Hypothalamus (tissue), 51 donors: ENCODE data around the gene MACROD2.

ENCODE experiments used
- DNase-seq, 51 donors: peaks; one replicate each; lab custom pipeline; 2025; lab: John Stamatoyannopoulos, UW

MACROD2 gene

DNA sequence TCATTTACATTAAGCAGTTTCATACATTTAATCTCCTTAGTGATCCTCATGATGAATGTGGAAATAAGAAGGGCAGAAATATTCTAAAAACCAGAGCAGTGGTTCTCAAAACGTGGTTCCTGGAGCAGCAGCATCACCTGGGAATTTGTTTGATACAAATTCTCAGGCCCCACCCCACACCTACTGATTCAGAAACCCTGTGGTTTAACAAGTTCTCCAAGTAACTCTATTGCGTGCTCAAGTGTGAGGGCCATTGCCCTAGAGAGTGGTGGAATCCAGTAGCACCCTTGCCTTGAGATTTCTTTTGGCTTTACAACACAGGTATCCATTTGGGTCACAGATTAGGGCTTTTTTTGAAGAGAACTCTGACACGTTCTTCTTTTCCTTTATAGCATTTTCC, 696.7 kb downstream of the MACROD2 start:
- DNase-seq, result no peak

DNA sequence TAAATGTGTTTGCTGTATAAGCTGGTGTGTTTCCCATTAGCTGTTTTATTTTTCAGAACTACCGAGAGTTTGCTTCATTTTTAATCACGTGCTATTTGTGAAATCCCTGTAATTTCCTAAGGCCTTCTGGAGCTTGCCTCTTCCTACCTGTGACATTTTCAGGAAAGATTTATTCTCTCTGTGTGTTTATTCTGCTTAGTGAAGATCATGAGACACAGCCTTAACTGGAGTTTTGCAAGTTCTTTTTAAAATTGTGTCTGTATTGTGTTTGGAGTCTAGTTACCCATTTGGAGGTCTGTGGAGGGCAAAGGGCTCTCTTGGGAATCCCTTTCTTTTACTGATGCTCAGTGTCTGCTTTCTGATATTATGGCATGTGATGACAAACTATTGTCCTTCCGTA, 701.2 kb downstream of the MACROD2 start:
- DNase-seq, result no peak

DNA sequence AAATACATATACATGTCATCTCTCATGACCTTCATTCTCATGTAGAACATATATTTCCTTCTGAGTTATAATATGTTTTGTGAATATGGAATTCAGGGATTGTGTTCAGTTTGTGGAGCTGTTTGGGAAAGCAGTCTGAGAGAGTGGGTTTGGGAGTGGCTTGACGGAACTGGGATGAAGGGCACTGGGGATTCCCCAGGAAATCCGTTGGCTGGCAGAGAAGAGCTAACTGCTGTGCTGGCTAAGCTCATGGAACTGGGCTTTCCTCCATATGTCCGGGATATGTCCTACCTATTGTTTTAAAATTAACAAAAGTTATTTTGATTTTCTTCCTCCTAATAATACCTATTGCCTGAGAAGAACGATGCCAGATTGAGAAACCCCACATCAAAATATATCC, 701.6 kb downstream of the MACROD2 start:
- DNase-seq, result no peak

DNA sequence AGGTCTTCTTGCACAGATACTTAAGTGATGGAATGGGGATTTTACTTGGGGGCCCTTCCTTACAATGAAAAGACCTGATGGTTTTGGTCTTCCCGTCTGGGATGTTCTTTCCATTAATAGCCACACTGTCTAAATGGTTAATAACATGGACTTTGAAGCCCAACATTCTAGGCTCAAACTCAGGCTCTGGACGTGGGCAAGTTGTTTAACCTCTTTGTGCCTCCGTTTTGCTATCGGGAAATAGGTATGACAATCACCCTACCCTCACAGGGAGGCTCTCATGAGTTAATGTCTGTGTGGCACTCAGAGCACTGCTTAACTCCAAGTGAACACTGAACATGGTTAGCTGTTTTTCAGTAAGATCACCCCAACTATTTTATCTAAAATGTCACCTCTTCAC, 702.8 kb downstream of the MACROD2 start:
- no peak for DNase-seq

DNA sequence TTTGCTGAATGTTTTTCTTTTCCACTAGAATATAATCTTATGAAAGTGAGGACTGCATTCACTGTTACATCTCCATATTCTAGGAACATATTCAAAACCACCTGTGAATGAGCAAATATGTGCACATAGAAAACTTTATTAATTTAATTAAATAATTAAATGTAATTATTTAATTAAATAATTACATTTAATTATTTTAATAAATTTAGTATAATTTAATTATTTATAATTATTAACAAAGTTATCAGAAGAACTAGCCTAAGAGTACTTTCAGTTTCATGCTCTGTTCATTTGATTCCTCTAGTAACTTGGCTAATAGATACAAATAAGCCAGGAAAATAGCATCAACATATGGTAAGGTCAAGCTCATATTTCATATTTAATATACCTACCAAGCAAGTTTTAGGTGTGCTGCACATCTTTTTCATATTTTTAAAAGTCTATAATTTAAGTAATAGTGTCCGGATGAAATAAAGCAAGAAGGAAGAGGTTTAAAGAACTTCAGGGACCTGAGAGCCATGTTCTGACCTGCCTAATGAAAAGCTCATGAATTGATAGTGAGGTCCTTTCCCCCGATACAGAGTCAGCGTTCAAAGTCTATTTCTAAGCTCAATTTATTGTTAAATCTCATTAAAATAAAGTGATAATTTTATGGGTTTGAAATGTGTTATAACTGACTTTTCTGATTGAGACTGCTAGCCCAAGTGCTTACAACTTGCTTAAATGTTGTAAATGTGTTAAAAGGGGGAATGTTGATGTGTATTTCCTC, 703.5 kb downstream of the MACROD2 start:
- no peak for DNase-seq

DNA sequence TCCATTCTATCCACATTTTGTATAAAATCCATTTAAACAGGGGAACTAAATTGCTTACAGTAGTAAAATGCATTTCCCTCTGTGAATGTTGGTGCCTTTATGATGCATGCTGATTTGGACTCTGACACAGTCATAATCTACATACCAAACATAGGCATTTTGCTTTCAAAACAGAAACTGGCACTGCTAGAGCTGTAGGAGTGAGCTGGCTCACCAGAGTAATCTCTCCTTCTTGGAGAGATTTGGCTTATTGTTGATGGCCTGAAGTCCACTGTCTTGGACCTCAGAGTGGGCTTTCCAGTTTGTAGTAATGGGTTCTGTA, 705.3 kb downstream of the MACROD2 start:
- no peak for DNase-seq

DNA sequence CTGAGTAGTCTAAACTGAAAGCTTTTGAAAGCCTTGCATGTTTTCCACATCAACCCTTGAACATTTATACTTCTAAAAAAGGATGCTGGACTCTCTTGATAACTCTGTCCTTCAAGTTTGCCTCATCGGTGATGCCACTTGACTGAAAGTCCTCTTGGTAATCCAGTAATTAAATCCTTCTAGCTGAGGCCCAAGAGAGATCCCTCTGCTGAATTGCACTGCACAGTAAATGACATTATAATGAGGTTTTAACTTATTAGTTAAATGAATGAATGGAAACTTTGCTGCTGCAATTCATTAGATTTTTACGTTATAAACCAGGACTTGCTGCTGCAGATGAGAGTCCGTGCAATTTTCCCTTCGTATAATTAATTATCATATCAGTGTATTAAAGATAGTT, 706.0 kb downstream of the MACROD2 start:
- no peak for DNase-seq

DNA sequence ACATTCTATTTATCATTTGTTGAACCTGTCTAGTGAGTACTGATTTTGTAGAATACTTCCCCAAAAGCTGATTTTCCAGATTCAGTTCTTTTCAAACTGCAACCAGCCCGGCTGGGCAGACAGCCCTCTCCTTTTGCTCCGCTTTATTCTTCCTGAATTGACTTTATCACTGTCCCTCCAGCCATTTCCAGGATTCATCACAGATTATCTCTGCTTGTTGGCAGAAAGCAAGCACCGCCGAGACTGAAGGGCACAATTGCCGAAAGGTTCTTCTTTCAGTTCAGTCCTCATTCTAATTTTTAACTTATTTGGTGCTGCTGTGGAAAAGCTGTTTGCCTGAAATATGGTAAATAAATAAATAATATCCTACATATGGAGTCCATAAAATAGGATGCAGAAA, 711.2 kb downstream of the MACROD2 start:
- DNase-seq, result no peak

DNA sequence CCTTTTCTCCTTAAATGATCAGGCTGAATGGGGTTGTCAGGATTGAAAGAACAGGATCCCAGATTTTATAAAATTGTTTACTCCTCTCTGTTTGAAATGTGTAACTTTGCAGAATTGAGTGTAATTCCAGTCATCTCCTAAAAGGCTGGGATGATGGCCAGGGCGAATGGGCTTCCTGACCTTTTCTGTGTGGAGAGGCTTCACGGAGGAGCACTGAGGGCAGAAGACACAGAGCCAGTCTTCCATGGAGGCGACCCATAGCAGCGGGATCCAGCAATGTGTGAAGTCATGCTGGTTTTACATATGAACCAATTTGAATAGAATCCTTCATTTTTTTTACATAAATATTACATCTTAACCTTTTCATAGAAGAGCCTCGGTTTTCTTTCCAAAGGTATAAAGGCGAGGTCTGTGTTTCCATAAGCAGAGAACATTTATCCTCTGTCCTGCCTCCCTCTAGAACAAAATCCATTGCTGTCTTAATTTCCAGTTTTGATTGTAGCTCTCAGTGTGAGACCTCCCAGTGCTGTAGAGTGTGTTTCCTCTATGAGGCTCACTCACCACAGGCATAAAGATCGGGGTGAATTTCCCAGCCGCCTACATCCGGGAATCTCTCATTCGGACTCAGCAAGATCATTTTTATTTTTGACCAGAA, 711.8 kb downstream of the MACROD2 start:
- DNase-seq, result no peak

DNA sequence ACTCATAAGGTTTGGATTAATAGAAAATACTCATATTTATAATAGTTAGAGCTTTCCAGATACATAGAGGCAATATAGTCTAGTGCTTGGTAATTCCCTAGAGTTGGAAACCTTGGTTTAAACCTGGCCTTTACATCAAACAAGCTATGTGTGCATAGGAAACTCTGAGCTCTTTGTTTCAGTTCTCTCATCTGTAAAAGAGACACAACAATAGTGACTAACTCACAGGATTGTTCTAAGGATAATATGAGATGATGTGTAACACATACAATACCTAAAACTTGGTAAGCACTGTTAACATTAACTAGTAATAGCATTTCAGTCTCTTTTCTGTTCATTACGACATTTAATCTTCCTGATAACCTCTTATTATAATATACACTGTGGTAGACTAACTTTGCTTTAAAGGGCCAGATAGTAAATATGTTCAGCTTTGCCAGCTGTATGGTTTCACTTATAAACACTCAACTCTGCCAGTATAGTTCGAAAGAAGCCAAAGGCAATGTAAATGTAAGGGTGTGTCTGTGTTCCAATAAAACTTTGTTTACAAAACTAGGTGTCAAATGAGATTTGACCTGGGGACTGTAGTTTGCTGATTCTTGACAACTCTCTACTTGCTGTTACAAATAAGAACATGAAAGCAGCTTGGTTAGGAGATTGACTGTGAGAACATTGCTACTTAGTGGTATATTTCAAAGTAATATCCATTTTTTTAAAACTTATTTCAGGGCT, 712.7 kb downstream of the MACROD2 start:
- no peak for DNase-seq

DNA sequence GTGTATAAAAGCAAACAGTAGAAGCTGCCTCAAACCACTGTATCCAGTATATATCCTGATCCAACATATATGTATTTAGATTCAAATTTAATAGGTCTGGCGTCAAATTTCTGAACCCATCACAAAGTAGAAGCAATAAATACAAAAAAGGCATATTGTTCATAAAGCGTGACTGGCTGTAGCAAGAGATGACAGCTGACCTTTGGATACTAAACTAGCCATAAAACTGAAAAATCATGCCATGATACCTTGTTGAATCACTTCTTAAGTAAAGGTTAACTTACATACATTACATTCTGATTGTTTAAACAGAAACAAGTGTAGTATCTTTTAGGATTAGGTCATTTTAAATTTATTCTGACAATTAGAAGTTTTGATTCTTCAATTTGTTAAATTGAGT, 714.1 kb downstream of the MACROD2 start:
- DNase-seq, result no peak

DNA sequence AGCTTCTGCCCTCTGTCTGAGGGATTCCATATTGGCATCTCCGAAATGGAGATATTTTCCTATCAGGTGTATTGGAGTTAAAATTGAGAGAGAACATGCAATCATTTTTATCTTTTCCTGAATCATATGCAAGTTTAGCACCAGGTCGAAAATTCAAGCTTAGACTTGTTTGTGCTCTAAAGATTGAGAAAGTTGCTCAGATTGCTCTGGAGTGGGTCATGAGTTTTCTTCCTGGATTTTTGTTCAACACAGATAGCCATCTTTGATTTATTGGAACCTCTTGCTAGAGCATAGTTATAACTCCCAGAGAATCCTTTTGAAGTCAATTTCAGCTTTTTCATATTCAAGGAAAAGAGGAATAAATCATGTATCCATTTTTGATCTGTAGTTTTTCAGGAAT, 715.6 kb downstream of the MACROD2 start:
- no peak for DNase-seq

DNA sequence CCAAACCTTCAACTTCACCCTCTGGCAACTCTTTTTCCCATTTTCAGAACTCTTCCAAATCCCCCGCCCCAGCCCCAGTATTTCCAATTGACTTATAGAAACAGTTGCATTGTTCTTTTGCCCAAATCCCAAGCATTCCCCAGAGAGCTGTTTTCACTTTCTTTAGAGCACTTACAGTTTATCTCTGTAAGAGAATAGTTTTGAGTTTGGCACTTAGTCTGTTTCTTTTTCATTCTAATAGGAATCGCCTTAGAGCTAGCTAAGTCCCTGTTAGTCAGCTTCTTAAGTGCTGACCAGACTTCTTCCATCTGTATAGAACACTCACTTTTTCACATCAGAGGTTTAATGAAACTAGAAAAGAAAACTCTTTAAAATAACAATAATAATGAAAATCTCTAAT, 716.3 kb downstream of the MACROD2 start:
- no peak for DNase-seq

DNA sequence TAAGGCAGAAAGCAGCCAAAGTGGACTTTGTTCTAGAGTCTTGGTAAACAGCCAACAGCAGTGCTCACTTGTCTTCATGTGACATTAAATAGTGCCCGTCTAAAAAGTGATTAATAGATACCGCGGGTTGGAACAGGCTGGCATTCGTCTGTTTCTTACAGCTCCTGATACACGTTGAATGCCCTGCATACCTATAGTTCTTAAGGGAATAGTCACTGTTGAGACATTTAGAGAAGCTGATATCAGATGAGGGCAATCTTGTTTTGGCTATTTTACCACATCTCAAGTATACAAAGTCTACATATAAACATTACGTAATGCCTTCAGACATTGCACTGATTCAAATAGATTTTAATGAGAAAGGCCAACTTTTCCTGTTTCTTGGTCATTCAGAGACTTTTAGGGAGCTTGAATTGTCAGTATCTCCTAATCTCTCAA, 717.0 kb downstream of the MACROD2 start:
- no peak for DNase-seq

DNA sequence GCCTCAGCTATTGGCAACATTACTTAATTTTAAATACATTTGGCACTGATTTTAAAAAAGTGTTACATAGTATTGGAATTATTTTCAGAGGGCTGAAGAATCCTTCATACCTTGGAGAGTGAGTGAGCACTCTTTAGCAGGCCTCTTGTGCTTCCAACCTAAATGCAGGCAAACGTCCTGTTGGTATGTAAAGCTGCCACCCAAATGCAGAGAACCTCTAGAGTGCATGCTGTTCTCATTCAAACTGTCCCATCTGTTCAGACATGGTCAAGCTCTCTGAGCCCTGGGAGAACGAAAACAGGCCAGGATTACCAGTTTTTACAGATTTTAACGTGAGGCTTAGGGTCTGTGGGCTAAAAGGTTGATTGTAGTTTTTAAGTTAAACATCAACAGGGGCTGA, 720.1 kb downstream of the MACROD2 start:
- no peak for DNase-seq

DNA sequence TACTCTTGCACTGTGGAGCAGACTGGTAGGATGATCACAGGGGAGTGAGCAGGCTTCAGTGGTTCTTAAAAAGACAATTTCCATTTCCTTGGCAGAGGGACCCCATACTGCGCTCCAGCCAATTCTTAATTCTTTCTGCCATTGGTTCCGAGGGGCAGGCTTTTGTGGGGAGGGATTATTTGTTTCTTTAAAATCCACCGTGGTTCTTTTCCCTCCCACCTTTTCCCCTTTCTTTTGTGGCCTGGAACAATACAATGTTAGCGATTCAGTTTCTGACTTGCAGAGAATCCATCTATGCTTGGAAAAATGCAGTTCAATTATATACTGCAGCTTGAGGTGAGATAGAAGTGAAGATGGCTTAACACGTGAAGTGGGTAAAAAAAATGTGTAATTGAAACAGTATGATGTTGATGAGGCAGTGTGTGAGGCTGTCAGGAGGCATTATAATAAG, 721.1 kb downstream of the MACROD2 start:
- DNase-seq, result no peak

DNA sequence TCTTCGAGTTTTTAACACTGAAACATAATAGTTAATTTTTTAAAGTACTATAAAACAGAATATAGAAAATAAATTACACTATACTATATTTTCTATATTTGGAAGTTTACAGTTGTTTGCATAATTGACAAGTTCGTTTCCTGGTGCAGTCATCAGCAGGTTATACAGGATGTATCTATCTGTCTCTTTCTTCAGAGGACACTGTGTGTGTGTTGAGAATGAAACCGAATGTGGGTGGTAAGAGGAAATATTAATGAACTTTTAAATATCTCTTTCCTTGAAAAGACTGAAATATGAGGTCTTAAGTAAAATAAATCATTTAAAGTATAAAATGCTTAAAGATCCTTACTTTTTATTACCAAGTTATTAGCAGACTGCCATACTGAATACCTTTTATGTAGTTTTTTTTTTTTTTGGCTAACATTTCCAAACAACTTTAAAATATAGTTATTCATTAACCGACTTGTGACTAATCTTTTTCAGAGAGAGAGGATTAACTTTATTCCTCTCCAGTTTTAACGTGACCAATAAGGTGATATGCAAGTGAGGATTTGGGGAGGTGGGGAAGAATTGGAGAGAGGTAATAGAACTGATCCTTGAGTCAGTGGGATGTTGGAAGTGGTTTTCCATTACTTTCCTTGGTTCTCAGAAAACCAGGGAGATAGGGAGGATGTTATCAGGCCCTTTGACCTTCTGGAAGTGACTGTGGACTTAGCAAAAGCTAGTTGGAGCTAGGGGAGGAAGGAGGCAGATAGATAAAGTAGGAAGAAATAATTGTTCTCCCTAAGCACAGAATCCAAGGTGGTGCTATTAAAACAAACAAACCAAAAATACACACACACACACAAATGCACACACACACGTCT, 722.1 kb downstream of the MACROD2 start:
- DNase-seq, result no peak

DNA sequence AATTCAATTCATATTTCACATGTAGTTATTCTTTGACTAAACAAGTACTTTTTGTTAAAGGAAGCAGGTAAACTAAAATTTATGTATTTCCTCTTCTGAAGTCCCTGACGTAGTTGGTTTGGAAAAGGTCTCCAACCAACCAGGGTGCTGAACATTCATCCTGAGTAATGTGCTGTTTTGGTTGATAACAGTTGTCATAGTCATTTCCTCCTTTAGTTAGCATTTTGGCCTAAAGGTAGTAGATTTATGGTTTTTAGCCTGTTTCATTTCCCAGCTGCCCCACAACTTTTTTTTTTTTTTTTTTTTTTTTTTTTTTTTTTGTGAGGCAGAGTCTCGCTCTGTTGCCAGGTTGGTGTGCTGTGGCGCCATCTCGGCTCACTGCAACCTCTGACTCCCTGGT, 724.9 kb downstream of the MACROD2 start:
- DNase-seq, result no peak

DNA sequence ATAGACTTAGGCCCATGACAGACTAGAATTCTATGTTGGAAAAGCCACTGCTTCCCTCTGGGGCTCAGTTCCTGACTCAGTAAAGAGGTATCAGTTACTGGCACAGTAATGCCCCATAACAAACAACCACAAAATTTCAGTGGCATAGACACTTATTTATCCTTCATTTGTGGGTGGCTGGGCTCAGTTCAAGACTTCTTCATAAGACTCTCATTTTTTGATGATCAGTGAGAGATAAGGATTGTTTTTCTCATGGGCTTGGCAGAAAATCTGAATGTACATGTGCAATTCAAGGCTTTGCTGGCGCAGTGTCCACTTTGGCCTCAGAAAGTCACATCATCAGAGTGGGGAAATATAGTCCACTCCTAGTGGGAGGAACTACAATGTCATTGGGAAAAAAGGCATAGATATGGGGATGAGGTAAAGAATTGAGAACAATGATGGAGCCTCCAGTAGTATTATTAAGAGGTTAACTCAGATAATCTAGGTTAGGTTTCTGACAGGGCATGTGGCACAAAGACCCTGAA, 726.7 kb downstream of the MACROD2 start:
- DNase-seq, result no peak

DNA sequence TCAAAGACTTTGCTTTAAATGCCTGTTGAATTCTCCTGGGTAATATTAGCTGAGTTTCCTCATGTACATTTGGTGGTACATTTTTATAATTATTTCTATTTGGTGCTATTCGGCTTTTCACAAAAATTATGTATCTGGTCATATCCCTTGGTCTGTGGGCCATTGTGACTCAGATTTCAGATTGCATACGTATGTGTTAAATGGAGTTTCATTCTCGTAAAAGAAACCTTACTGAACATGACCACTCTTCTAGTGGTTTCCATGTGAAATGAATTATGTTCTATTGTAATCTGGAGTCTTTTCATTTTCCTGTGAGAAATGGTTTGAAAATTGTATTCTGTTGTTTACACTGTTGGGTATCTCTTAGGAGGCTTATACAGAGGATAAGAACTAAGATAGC, 728.3 kb downstream of the MACROD2 start:
- DNase-seq, result no peak

DNA sequence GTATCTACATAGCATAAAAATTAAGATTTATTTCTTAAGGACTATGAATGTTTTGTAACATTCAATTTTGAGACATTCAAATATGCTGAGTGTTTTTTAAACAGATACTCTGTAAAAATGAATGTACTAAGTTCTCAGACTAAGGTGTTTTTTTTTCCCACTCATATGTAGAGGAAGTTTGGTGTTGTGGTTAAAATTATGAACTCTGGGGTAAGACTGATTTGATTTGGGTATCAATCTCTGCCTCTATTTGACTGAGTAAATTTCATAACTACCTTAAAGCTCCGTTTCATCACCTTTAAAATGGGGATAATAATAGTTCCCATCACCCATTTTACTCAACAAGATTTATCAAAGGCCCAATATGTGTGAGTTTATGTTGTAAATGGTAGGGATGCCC, 728.7 kb downstream of the MACROD2 start:
- DNase-seq, result no peak
